ENCODE measurements around the gene GJA10. TPM values are rescaled to one million over a fixed set of nuclear protein-coding genes. Genes with fewer than 3 reads are reported as not detected.

The GJA10 gene
- total RNA-seq, 1 donor from 2014 or later = not detected

DNA sequence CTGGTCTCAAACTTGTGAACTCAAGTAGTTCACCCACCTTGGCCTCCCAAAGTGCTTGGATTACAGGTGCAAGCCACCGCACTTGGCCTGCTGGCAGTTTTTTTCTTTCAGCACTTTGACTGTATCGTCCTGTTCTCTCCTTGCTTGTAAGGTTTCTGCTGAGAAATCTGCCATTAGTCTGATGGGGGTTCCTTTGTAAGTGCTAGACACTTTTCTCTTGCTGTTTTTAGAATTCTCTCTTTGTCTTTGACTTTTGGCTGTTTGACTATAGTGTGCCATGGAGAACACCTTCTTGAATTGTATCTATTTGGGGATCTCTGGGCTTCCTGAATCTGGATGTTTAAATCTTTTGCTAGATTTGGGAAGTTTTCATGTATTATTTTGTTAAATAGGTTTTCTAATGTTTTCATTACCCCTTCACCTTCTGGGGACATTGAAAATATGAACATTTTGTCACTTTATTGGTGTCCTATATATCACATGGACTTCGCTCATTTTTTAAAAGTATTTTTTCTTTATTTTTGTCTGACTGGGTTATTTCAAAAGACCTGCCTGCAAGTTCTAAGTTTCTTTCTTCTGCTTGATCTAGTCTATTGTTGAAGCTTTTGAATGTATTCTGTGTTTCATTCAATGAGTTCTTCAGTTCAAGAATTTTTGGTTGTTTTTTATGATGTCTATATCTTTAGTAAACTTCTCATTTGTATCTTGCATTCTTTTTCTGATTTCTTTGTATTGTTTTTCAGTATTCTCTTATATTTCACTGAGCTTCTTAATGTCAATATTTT is 22.1 kb downstream of the GJA10 start:
- intact Hi-C loops (cut with DNase I) = no loop called here

DNA sequence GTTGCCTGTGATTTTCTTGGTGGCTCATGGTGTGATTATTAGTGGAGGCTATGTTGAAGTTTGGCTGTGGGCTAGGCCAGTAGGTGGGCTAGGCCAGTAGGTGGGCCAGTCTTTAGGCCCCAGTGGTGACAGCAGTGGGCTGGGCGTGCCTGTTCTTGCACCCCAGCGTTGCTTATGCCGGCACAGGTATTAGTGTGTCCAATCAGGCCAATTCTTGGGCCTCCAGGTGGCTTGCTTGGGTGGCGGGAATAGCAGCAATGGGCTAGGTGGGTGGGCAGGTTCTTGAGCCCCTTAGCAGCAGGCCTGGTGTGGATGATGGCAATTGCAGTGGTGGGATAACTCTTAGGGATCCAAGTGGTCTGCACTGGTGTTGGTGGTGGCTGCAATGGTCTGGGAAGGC is 22.9 kb downstream of the GJA10 start:
- intact Hi-C loops (cut with DNase I) = no loop called here
- no peak for DNase-seq (ENCODE audit: low spot score)

More for the DNA sequence above, 22.1 kb downstream of the GJA10 start:
- no peak for DNase-seq (ENCODE audit: low spot score)

GRCh38 chr6:89917801-89918366 is 23.6 kb downstream of the GJA10 start:
- no peak for DNase-seq (ENCODE audit: low spot score)
- intact Hi-C loops (cut with DNase I) = no loop called here

DNA sequence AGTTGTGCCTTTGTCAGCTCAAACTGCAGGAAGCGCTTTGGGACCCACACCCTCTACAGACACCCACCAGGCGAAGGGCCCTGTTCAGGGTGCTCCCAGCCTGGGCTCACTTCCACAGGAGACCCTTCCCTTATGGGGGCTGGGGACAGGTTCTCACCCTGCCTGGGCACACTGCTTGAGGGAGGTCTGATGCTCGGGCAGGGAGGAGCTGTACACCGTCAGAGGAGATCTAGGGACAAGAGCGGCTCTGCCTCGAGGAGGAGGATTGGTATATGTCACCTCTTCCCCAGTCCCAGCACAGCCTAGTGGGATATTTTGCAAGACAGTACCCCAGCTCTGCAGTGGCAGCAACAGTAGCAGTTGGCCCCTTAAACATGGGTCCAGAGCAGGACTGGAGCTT is 26.9 kb downstream of the GJA10 start:
- DNase-seq (ENCODE audit: low spot score) = no peak
- intact Hi-C loops (cut with DNase I) = no loop called here

- intact Hi-C loops (cut with DNase I) = no loop called here
- no peak for DNase-seq (ENCODE audit: low spot score)
Measured at GRCh38 chr6:89921691-89922090, 27.4 kb downstream of the GJA10 start.

GRCh38 chr6:89924231-89924630 is 30.0 kb downstream of the GJA10 start:
- intact Hi-C loops (cut with DNase I) = no loop called here
- DNase-seq (ENCODE audit: low spot score) = no peak

GRCh38 chr6:89925826-89926225 is 31.6 kb downstream of the GJA10 start:
- no peak for DNase-seq (ENCODE audit: low spot score)
- intact Hi-C loops (cut with DNase I) = no loop called here

DNA sequence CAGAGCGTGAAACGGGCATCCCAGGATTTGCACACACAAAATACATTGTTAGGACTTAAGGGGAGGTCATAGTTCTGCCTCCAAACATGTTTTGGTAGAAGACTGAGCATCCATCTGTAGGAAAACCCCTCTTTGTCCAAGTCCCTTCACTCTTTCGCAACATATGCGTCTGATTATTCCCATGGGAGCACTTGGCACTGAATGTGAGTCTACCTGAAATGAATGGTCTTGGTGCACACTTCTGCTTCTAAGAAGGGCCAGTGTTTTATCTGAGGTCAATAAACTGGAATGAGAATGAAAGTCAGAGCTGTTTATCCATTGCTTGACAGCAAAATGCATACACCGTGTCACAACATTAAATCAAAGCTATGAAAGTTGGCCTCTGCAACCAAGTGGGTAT is 33.0 kb downstream of the GJA10 start:
- no peak for DNase-seq (ENCODE audit: low spot score)
- intact Hi-C loops (cut with DNase I) = no loop called here

- intact Hi-C loops (cut with DNase I) = no loop called here
- no peak for DNase-seq (ENCODE audit: low spot score)
Measured at GRCh38 chr6:89927791-89928550, 33.7 kb downstream of the GJA10 start.

GRCh38 chr6:89928604-89929003 is 34.3 kb downstream of the GJA10 start:
- intact Hi-C loops (cut with DNase I) = no loop called here

DNA sequence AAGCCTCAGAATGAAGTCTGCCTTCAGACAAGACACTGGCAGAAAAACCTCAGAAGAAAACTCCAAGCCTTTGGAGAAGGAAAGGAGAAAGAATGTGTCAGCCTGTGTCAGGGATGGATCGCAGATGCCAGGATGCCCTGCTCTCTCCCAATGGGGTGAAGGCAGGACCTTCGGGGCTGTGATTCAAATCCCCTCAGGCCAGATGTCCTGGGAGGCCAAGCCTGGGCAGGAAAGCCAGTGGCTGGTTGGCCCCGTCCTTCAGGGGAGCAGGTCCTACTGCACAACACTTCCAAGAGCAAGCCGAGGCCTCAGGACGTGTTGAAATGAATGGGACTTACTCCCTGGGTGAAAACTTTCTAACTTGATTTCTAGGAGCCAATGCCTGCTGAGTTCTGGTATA is 36.5 kb downstream of the GJA10 start:
- no peak for DNase-seq (ENCODE audit: low spot score)
- intact Hi-C loops (cut with DNase I) = no loop called here

More at GRCh38 chr6:89928604-89929003, 34.3 kb downstream of the GJA10 start:
- DNase-seq (ENCODE audit: low spot score) = no peak

GRCh38 chr6:89932245-89932802 is 38.1 kb downstream of the GJA10 start:
- intact Hi-C loops (cut with DNase I) = no loop called here
- DNase-seq (ENCODE audit: low spot score) = no peak

- intact Hi-C loops (cut with DNase I) = no loop called here
- no peak for DNase-seq (ENCODE audit: low spot score)
Measured at GRCh38 chr6:89934685-89935366, 40.6 kb downstream of the GJA10 start.

- no peak for DNase-seq (ENCODE audit: low spot score)
- intact Hi-C loops (cut with DNase I) = no loop called here
Measured at GRCh38 chr6:89936177-89936576, 41.9 kb downstream of the GJA10 start.

DNA sequence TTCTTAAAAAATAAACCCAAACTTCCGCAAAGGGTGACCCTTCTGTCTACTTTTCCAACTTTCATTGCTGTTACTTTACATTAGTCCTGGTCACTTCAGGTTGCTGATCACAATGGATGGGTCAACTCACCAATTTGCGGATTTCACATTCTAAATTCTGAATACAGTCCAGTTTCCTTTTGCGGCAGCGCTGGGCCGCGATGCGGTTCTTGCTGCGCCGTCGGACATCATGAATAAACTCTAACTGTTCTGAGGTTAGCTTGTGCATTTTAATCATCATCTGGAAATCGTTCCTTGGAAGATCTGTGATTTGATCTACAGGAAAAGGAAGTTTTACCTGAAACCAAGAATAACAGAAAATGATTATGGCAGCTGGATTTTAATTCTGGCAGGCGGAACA is 43.7 kb downstream of the GJA10 start:
- DNase-seq (ENCODE audit: low spot score) = no peak
- intact Hi-C loops (cut with DNase I) = no loop called here

- intact Hi-C loops (cut with DNase I) = no loop called here
- DNase-seq (ENCODE audit: low spot score) = no peak
Measured at GRCh38 chr6:89939144-89939543, 44.9 kb downstream of the GJA10 start.

GRCh38 chr6:89940225-89941027 is 46.2 kb downstream of the GJA10 start:
- no peak for DNase-seq (ENCODE audit: low spot score)
- intact Hi-C loops (cut with DNase I) = loop anchor here (2.0 to 5.0 kb wide), 2 partner anchors 457 to 538 kb away; no protein-coding TSS in a partner anchor

DNA sequence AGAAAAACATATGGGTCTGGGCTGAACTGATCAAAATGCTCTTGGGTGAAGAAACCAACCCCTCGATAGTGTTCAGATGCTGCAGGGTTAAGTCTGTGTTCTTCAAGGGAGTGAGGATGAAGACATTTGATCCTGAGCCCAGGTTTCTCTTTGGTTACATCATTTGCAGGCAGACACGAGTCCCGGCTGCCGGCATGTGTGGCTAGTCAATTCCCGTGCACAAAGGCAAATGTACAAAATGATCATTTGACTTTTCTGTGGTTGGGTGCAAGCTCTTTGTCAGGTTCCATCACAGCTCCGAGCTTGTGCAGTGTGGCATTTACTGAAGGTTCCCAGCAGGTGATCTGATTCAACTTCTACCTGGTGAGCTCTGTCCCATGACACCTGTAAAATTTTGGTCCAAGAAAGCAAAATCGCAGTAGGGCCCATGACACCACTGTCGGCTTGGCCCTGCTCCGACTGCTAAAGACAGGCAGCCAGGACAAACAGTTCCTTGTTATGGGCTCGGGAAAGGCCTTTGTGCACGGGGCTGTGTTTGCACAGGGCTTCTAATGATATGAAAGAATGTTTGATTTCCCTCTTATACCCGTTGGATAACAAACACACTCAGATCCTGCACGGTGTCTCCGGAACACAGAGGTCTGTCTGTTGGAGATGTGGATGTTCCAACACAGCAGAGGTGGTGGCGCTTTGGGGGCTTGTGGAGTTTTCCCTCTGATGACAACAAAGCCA is 46.9 kb downstream of the GJA10 start:
- DNase-seq (ENCODE audit: low spot score) = no peak
- intact Hi-C loops (cut with DNase I) = loop anchor here (2.0 to 5.0 kb wide), 2 partner anchors 456 to 538 kb away; no protein-coding TSS in a partner anchor
